Gastrocnemius medialis (tissue), 4 donors: Measurements from ENCODE around the gene OR2M4. TPM values are rescaled to one million over a fixed set of nuclear protein-coding genes. Genes with fewer than 3 reads are reported as not detected.

Experiments
- ATAC-seq, 2 donors: fragments of 150-250 bp; one replicate each; pipeline ENCODE4 v1.9.1; 2016
- DNase-seq, 2 donors: peaks; one replicate each; pipeline ENCODE4 v3.0.0-alpha.2; 2019
- H3K27ac ChIP-seq, 4 donors: fragments of 200-600 bp; sonication (generic); 1 replicate in 1 of 4; 2 replicates in 3 of 4; pipeline ENCODE4 v1.5.1; 2016 to 2018; ENCODE audit warnings: mild to moderate bottlenecking in 2 of 4, moderate library complexity in 1 of 4
- H3K27me3 ChIP-seq, 3 donors: fragments of 200-600 bp; sonication (generic) in 2 of 3; 1 replicate in 1 of 3; 2 replicates in 2 of 3; pipeline versions ENCODE4 v1.5.1 to v1.6.0; 2016 to 2019; ENCODE audit warnings: mild to moderate bottlenecking in 1 of 3, moderate library complexity in 1 of 3
- H3K36me3 ChIP-seq, 2 donors: fragments of 200-600 bp; sonication (generic) in 1 of 2; one replicate each; pipeline ENCODE4 v1.5.1; 2017 to 2018
- H3K4me1 ChIP-seq, 2 donors: fragments of 200-600 bp; sonication (generic) in 1 of 2; one replicate each; pipeline ENCODE4 v1.5.1; 2016 to 2017; ENCODE audit warnings: mild to moderate bottlenecking in 2 of 2
- H3K4me3 ChIP-seq, 4 donors: fragments of 200-600 bp; sonication (generic) in 3 of 4; 1 replicate in 1 of 4; 2 replicates in 3 of 4; pipeline ENCODE4 v1.5.1; 2016 to 2019; ENCODE audit warnings: mild to moderate bottlenecking in 2 of 4
- H3K9me3 ChIP-seq, 3 donors: fragments of 200-600 bp; sonication (generic) in 2 of 3; 1 replicate in 1 of 3; 2 replicates in 2 of 3; pipeline ENCODE4 v1.5.1; 2016 to 2019
- POLR2A ChIP-seq, 2 donors: fragments of 450-650 bp; IDR thresholded peaks; one replicate each; pipeline ENCODE4 v1.6.1; 2017; ENCODE audit warnings: antibody characterized with exemption in 2 of 2, mild to moderate bottlenecking in 2 of 2, moderate library complexity in 2 of 2
- in situ Hi-C, 4 donors: fragments of 200-750 bp; cut with MboI; loops; one replicate each; pipeline versions ENCODE4 v1.15.0 to v1.8.0; 2017; ENCODE audit warnings: low sequenced_read_pairs in 4 of 4
- intact Hi-C: fragments of 100-400 bp; cut with DNase I; formaldehyde crosslinking; loops from one replicate; pipeline ENCODE4 v1.15.1; 2023; ENCODE audit warnings: low total_unique reads
- total RNA-seq, 4 donors: library from RNA; depleted of rRNA; stranded (reverse); fragments of >200 nt; gene quantifications; one replicate each; pipeline versions ENCODE4 v1.1.0 to v1.2.3, GENCODE V29; 2016
- TF ChIP-seq, protein P1 (sequence below), 5 experiments: fragments of 450-650 bp in 3 of 5; fragments of 200-600 bp in 2 of 5; sonication (generic) in 2 of 5; IDR thresholded peaks in 4 of 5; conservative IDR thresholded peaks in 1 of 5; 1 replicate in 4 of 5; 2 replicates in 1 of 5; pipeline ENCODE4 v1.5.1; 2016 to 2019; ENCODE audit warnings: antibody characterized with exemption in 5 of 5, mild to moderate bottlenecking in 3 of 5, moderate library complexity in 3 of 5

Gene OR2M4
- total RNA-seq, 4 donors from 2014 or later: not detected

DNA sequence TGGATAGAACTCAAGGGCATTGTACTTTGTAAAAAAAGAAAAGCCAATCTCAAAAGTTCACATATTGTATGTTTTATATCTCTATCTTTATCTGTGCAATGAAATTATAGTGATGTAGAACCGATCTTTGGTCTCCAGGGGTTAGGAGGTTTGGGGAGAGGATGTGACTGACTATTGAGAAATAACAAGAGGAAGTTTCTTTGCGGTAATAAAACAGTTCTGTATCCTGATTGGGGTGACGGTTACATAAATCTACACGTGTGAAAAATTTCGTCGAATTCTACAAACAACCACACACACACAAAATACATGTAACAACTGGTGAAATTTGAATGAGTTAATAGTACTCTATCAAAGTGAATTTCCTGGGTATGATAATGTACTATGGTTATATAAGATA, 57.2 kb downstream of the OR2M4 start:
- intact Hi-C loops: no loop called here
- ATAC-seq: no peak
- in situ Hi-C loops: no loop called here
- Histone ChIP-seq H3K9me3 (no peaks in the 10 kb centered on the region), H3K4me1 (no peaks in the 10 kb centered on the region), H3K36me3 (no peaks in the 10 kb centered on the region), H3K4me3 (no peak overlapping the region), H3K27me3 (no peaks in the 10 kb centered on the region), H3K27ac (no peak overlapping the region)
- TF ChIP-seq, protein P1, sequence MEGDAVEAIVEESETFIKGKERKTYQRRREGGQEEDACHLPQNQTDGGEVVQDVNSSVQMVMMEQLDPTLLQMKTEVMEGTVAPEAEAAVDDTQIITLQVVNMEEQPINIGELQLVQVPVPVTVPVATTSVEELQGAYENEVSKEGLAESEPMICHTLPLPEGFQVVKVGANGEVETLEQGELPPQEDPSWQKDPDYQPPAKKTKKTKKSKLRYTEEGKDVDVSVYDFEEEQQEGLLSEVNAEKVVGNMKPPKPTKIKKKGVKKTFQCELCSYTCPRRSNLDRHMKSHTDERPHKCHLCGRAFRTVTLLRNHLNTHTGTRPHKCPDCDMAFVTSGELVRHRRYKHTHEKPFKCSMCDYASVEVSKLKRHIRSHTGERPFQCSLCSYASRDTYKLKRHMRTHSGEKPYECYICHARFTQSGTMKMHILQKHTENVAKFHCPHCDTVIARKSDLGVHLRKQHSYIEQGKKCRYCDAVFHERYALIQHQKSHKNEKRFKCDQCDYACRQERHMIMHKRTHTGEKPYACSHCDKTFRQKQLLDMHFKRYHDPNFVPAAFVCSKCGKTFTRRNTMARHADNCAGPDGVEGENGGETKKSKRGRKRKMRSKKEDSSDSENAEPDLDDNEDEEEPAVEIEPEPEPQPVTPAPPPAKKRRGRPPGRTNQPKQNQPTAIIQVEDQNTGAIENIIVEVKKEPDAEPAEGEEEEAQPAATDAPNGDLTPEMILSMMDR (IDR thresholded peaks at IDR 0.05 in 4 of 5, conservative IDR thresholded peaks at IDR 0.05 in 1 of 5): no peak
- no peak for TF ChIP-seq POLR2A (IDR thresholded peaks at IDR 0.05)
- DNase-seq: no peak

Other genes starting within 250 kb of the OR2M4 start
- not detected for gene OR2L5, start 217.8 kb upstream of the OR2M4 start, total RNA-seq
- gene OR2L2, start 201.3 kb upstream of the OR2M4 start, total RNA-seq: not detected
- not detected for gene OR2L3, start 184.6 kb upstream of the OR2M4 start, total RNA-seq
- not detected for gene OR2L13, start 136.2 kb upstream of the OR2M4 start, total RNA-seq
- gene OR2M5, start 86.3 kb upstream of the OR2M4 start, total RNA-seq: not detected
- gene OR2M2, start 56.6 kb upstream of the OR2M4 start, total RNA-seq: not detected
- gene OR2M3, start 34.2 kb upstream of the OR2M4 start, total RNA-seq: not detected
- gene OR2T33, start 46.6 kb downstream of the OR2M4 start, total RNA-seq: not detected
- gene OR2T12, start 72.0 kb downstream of the OR2M4 start, total RNA-seq: not detected
- not detected for gene OR2M7, start 93.2 kb downstream of the OR2M4 start, total RNA-seq
- gene OR14C36, start 117.4 kb downstream of the OR2M4 start, total RNA-seq: not detected
- not detected for gene OR2T4, start 130.2 kb downstream of the OR2M4 start, total RNA-seq
- not detected for gene OR2T6, start 144.3 kb downstream of the OR2M4 start, total RNA-seq
- not detected for gene OR2T1, start 171.6 kb downstream of the OR2M4 start, total RNA-seq
- not detected for gene OR2T2, start 214.2 kb downstream of the OR2M4 start, total RNA-seq
- gene OR2T3, start 241.9 kb downstream of the OR2M4 start, total RNA-seq: not detected